ENCODE measurements around the gene FOXP4. TPM values are rescaled to one million over a fixed set of nuclear protein-coding genes. Genes with fewer than 3 reads are reported as not detected.

The FOXP4 gene
- total RNA-seq, 1 experiment from 2014 or later: 32.3 TPM

DNA sequence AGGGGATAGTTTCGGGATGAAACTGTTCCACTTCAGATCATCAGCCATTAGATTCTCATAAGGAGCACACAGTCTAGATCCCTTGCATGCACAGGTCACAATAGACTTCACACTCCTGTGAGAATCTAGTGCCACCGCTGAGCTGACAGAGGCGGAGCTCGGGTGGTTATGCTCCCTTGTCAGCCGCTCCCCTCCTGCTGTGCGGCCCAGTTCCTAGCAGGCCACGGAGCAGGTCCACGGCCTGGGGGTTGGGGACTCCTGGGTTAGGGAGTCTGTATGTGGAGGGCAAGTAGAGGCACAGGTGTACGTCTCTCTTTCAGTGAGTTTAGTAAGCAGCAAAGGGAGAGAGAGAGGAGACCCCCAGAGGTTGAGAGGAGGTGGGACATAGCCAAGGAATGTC is 61.6 kb downstream of the FOXP4 start:
- CTCF ChIA-PET: no interaction called here
- H3K27ac ChIP-seq (ENCODE audit: low read depth, low read length): no peak overlapping the region
- BruUV-seq (replicated peaks): no TSS peak
- H3K79me2 ChIP-seq (ENCODE audit: insufficient read depth, low read length): no peaks in the 10 kb centered on the region
- TF ChIP-seq ZFX (IDR thresholded peaks at IDR 0.05) (no peak), SIN3A (IDR thresholded peaks at IDR 0.05; ENCODE audit: low read depth) (no peak), SP1 (IDR thresholded peaks at IDR 0.05; ENCODE audit: low read depth) (no peak), MAX (IDR thresholded peaks at IDR 0.05) (no peak), SRF (IDR thresholded peaks at IDR 0.05; ENCODE audit: low read depth) (no peak), CEBPB (IDR thresholded peaks at IDR 0.05; ENCODE audit: low read depth) (no peak), JUND (IDR thresholded peaks at IDR 0.05) (no peak), POLR2A (IDR thresholded peaks at IDR 0.05; ENCODE audit: borderline replicate concordance, extremely low read depth, insufficient read depth, insufficient read length) (no peak), TCF7L2 (IDR thresholded peaks at IDR 0.05; ENCODE audit: borderline replicate concordance, extremely low read depth, insufficient read depth, insufficient read length) (no peak), ELF1 (IDR thresholded peaks at IDR 0.05; ENCODE audit: borderline replicate concordance, low read depth) (no peak), EZH2 (IDR thresholded peaks at IDR 0.05) (no peak), ATF3 (IDR thresholded peaks at IDR 0.05) (no peak), POLR2AphosphoS5 (IDR thresholded peaks at IDR 0.05; ENCODE audit: low read depth, low read length) (no peak), CBX3 (IDR thresholded peaks at IDR 0.05; ENCODE audit: low read depth) (no peak), CTCF (IDR thresholded peaks at IDR 0.05 in 2 of 3, conservative IDR thresholded peaks at IDR 0.05 in 1 of 3; ENCODE audit: borderline replicate concordance in 1 of 3, insufficient read depth in 1 of 3, low read depth in 2 of 3, low read length in 2 of 3) (no peak), EGR1 (IDR thresholded peaks at IDR 0.05; ENCODE audit: low read depth) (no peak), ZBTB33 (IDR thresholded peaks at IDR 0.05; ENCODE audit: extremely low read depth, insufficient replicate concordance, low read length) (no peak), ZNF274 (IDR thresholded peaks at IDR 0.05; ENCODE audit: low read depth, low read length) (no peak), FOSL1 (IDR thresholded peaks at IDR 0.05; ENCODE audit: low read depth) (no peak)
- no peaks in the 10 kb centered on the region for H4K20me1 ChIP-seq (ENCODE audit: insufficient read depth)
- POLR2A ChIA-PET: no interaction called here
- no peak overlapping the region for H3K4me3 ChIP-seq (replicated peaks in 1 of 2; ENCODE audit: low read depth in 1 of 2, low read length in 2 of 2)
- H3K9ac ChIP-seq (ENCODE audit: low read length): no peak overlapping the region
- DNase-seq (ENCODE audit: low read depth, low spot score): no peak
- no peaks in the 10 kb centered on the region for H3K9me3 ChIP-seq (ENCODE audit: control insufficient read depth in 1 of 2, insufficient read depth in 1 of 2, low read depth in 1 of 2, low read length in 2 of 2)
- no peak overlapping the region for H2AFZ ChIP-seq (ENCODE audit: low read depth, low read length, poor library complexity, severe bottlenecking)
- intact Hi-C loops (cut with micrococcal nuclease): loop anchor here (10.0 kb wide), 1 partner anchor 167 kb away; the partner anchor contains the start of gene FRS3
- H3K36me3 ChIP-seq (ENCODE audit: control insufficient read depth in 1 of 2, insufficient read depth in 2 of 2, low read length in 2 of 2): no peaks in the 10 kb centered on the region
- no peaks in the 10 kb centered on the region for H3K27me3 ChIP-seq (ENCODE audit: insufficient read depth, low read length)
- ATAC-seq: no peak
- RAD21 ChIA-PET (ENCODE audit: low non-redundant PET in 1 of 2, low total read pairs in 2 of 2, uncharacterized antibody in 2 of 2, unreplicated experiment in 2 of 2): no interaction called here
- H3K9me2 ChIP-seq (ENCODE audit: insufficient read depth): no peaks in the 10 kb centered on the region
- H3K4me1 ChIP-seq (ENCODE audit: control insufficient read depth in 1 of 2, insufficient read depth in 2 of 2, low read length in 2 of 2): peaks cover 2 to 6% of the 10 kb centered on the region in 2 experiments; a peak in 3 of 4 replicates
- no peak overlapping the region for H3K4me2 ChIP-seq (ENCODE audit: low read length)

Measured in HCT116 (cell line).